Stimulated activated CD8-positive, alpha-beta memory T cell treated with anti-CD3 and anti-CD28 coated beads, Interleukin-7, amount 100 ng/mL, for 1 hour (primary cell): ENCODE measurements around the gene ITGAV.

Experiments used
- DNase-seq, 2 donors: peaks; one replicate each; pipeline ENCODE4 v3.0.0-alpha.2; 2020; ENCODE audit warnings: low read depth in 2 of 2

Gene ITGAV

GRCh38 chr2:186717320-186718007 is 127.6 kb downstream of the ITGAV start:
- DNase-seq = no peak

DNA sequence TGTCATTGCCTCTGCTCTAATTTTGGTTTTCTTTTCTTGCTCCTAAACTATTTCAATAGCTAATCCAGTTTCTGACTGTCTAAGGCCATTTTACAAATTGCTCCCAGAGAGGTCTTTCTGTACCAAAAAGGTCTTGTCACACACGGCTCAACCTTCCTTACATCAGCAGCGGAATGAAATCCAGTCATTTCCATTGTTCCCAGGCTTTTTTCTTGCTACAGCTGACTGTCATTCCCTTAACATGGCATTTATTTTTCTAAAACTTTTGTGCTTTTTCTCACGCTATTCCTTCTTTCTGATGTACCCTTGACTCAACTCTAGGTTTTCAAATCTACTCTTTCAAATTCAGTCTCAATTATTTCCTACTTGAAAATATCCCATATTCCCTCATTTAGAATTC is 128.3 kb downstream of the ITGAV start:
- DNase-seq = no peak

- DNase-seq = no peak
Observed at GRCh38 chr2:186718903-186719302, 129.0 kb downstream of the ITGAV start.

DNA sequence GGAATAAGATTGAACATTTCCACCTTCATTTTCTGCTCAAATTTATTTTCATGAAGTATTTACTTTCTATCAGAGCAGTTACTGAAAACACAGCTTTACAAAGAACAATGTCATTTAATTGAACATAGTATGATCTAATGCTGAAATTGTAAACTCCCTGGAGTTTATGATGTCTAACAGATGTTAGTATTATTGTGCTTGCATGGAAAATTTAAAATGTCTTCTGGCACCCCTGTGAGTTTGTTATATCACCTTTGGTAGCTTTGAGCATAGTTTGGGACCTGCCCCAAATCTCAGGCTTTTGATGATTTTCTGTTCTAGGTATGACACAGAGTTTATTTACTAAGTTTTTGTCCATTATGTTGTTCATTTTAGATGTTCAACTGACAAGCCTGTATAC is 132.1 kb downstream of the ITGAV start:
- DNase-seq = no peak

GRCh38 chr2:186724736-186725135 is 134.9 kb downstream of the ITGAV start:
- no peak for DNase-seq

DNA sequence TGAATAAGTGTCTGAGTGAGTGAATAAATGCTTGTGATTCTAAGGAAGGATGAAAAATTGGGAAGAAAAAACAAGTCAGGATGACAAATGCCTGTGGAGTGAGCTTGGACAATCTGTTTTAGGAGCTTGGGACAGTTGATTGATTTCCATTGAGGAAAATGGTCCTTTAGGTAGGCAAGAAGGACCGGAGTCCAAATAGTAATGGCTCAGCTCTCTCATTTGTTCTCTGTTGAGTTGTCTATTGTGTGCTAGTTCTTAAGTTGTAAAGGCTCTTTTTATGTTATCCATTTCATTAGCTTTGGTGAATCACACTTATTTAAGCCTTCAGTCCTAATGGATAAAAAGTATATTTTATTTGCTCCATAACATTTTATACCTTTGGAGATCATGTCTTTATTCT is 135.9 kb downstream of the ITGAV start:
- DNase-seq = no peak

DNA sequence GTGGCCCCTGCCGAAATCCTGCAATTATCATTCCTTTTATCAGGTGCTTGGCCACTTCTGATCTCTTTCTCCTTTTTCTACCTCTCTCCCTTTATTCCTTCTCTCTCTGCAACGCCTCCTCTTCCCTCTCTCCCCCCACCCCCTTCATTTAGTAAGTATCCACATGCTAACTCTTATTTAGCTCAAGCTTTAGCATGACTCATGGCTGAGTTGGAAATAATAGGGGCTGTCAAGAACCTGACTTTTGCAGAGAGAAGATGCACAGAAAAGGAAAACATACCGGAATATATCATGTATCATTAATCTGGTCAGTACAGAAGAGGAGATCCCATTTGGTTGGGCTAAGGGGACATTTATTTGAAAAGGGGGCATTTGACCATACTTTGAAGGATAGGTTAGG is 137.1 kb downstream of the ITGAV start:
- no peak for DNase-seq

DNA sequence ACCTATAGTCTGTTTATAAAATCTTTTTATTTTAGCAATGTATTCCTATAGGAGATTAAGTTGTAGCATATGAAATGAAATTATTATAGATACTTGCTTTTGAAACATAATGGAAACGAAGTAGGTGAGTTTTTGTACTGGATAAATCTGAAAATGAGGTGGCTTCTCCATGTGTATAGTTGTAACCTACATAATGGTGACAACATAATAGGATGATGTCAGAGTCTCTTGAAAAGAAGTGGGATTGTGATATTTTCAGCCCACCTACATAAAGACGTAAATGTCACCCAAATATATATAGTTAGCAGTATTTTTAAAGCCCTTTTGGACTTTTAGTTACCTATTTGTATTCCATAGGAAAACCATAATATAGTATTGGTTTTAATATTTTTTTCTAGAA is 138.8 kb downstream of the ITGAV start:
- DNase-seq = no peak
